Measurements from ENCODE around the gene TMTC2.

Gene TMTC2

GRCh38 chr12:83018088-83018487 lies 331.4 kb downstream of the TMTC2 start:
- DNase-seq: no peak

- no peak for DNase-seq
Observed at GRCh38 chr12:83027021-83027723, 340.5 kb downstream of the TMTC2 start.

- DNase-seq: no peak
Observed at GRCh38 chr12:83031196-83031595, 344.5 kb downstream of the TMTC2 start.

- no peak for DNase-seq
Observed at GRCh38 chr12:83036847-83037246, 350.1 kb downstream of the TMTC2 start.

- no peak for DNase-seq
Observed at GRCh38 chr12:83039413-83039812, 352.7 kb downstream of the TMTC2 start.

- no peak for DNase-seq
Observed at GRCh38 chr12:83040339-83040738, 353.6 kb downstream of the TMTC2 start.

GRCh38 chr12:83040991-83041390 lies 354.3 kb downstream of the TMTC2 start:
- DNase-seq: no peak

- no peak for DNase-seq
Observed at GRCh38 chr12:83042441-83043200, 355.9 kb downstream of the TMTC2 start.

GRCh38 chr12:83044736-83045135 lies 358.0 kb downstream of the TMTC2 start:
- no peak for DNase-seq

GRCh38 chr12:83046019-83046418 lies 359.3 kb downstream of the TMTC2 start:
- no peak for DNase-seq

- DNase-seq: no peak
Observed at GRCh38 chr12:83049306-83049705, 362.6 kb downstream of the TMTC2 start.

- no peak for DNase-seq
Observed at GRCh38 chr12:83052890-83053541, 366.3 kb downstream of the TMTC2 start.

- no peak for DNase-seq
Observed at GRCh38 chr12:83057436-83057835, 370.7 kb downstream of the TMTC2 start.

GRCh38 chr12:83059107-83059506 lies 372.4 kb downstream of the TMTC2 start:
- no peak for DNase-seq

GRCh38 chr12:83065562-83065961 lies 378.9 kb downstream of the TMTC2 start:
- DNase-seq: no peak

- no peak for DNase-seq
Observed at GRCh38 chr12:83067981-83068380, 381.3 kb downstream of the TMTC2 start.

- no peak for DNase-seq
Observed at GRCh38 chr12:83074358-83074894, 387.7 kb downstream of the TMTC2 start.

- no peak for DNase-seq
Observed at GRCh38 chr12:83075471-83075870, 388.8 kb downstream of the TMTC2 start.

- no peak for DNase-seq
Observed at GRCh38 chr12:83077041-83077440, 390.3 kb downstream of the TMTC2 start.

GRCh38 chr12:83082690-83083276 lies 396.1 kb downstream of the TMTC2 start:
- DNase-seq: no peak

GRCh38 chr12:83083616-83084015 lies 396.9 kb downstream of the TMTC2 start:
- no peak for DNase-seq

- DNase-seq: no peak
Observed at GRCh38 chr12:83084516-83085234, 398.0 kb downstream of the TMTC2 start.

GRCh38 chr12:83086023-83086422 lies 399.3 kb downstream of the TMTC2 start:
- no peak for DNase-seq

All from stimulated activated CD4-positive, alpha-beta T cell treated with anti-CD3 and anti-CD28 coated beads, Interleukin-2, amount 100 ng/mL, for 24 hours (primary cell).